ENCODE measurements around the gene SPTBN5. TPM values are rescaled to one million over a fixed set of nuclear protein-coding genes. Genes with fewer than 3 reads are reported as not detected.

SPTBN5 gene
- total and polyA plus RNA-seq, 11 donors: 0.31 to 5.6 (median 1.7) TPM

DNA sequence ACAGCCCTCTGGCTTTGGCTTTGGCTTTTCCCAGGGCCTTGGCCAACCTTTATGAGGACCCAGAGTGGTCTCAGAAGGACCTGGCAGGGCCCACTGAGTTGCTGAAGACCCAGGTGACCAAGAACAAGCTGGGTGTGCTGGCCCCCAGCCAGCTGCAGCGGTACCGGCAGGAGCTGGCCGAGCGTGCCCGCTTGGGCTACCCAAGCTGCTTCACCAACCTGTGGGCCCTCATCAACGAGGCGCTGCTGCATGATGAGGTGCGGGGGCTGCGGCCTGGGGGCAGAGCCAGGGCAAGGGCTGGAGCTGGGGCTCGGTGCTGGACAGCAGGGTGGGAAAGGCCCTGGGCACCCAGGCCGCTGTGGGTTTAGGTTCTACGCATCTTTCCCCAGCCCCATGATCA is 49.0 kb downstream of the SPTBN5 start:
- no peaks in the 10 kb centered on the region for H3K27me3 ChIP-seq
- H3K4me3 ChIP-seq: no peak overlapping the region
- H3K27ac ChIP-seq: no peak overlapping the region
- no peaks in the 10 kb centered on the region for H3K9me3 ChIP-seq
- 83 to 100% (median 89%) methylated on average over 1 to 12 of the region's 12 CpGs for WGBS, 4 donors
- intact Hi-C loops (cut with DNase I): no loop called here
- TF ChIP-seq, protein P1, sequence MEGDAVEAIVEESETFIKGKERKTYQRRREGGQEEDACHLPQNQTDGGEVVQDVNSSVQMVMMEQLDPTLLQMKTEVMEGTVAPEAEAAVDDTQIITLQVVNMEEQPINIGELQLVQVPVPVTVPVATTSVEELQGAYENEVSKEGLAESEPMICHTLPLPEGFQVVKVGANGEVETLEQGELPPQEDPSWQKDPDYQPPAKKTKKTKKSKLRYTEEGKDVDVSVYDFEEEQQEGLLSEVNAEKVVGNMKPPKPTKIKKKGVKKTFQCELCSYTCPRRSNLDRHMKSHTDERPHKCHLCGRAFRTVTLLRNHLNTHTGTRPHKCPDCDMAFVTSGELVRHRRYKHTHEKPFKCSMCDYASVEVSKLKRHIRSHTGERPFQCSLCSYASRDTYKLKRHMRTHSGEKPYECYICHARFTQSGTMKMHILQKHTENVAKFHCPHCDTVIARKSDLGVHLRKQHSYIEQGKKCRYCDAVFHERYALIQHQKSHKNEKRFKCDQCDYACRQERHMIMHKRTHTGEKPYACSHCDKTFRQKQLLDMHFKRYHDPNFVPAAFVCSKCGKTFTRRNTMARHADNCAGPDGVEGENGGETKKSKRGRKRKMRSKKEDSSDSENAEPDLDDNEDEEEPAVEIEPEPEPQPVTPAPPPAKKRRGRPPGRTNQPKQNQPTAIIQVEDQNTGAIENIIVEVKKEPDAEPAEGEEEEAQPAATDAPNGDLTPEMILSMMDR (IDR thresholded peaks at IDR 0.05): no peak
- TF ChIP-seq POLR2A (IDR thresholded peaks at IDR 0.05): no peak
- no peak for ATAC-seq
- no peaks in the 10 kb centered on the region for H3K4me1 ChIP-seq
- DNase-seq: no peak
- H3K36me3 ChIP-seq: peaks cover 0 to 85% (median 48%) of the 10 kb centered on the region in 9 donors

DNA sequence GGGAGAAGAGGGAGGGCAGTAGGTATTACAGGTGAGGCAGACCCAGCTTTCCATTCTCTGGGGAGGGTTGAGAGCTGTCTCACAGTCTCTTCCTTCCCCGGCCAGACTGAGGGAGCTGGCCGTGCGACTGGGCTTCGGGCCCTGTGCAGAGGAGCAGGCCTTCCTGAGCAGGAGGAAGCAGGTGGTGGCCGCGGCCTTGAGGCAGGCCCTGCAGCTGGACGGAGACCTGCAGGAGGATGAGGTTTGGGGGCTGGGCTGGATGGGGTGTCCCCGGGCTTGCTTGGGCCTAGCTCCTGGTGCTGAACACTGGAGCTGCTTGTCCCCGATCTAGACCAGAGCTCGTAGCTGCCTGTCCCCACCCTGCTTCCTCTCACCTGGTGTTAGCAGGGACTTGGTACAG is 50.3 kb downstream of the SPTBN5 start:
- H3K27ac ChIP-seq: no peak overlapping the region
- ATAC-seq: no peak
- no peaks in the 10 kb centered on the region for H3K27me3 ChIP-seq
- H3K9me3 ChIP-seq: no peaks in the 10 kb centered on the region
- 76 to 84% (median 79%) methylated on average over 5 to 10 of the region's 10 CpGs for WGBS, 4 donors
- intact Hi-C loops (cut with DNase I): no loop called here
- no peak for DNase-seq
- H3K4me3 ChIP-seq: no peak overlapping the region
- peaks cover 0 to 4% (median 0%) of the 10 kb centered on the region in 12 donors for H3K4me1 ChIP-seq
- peaks cover 0 to 80% (median 48%) of the 10 kb centered on the region in 9 donors for H3K36me3 ChIP-seq
- TF ChIP-seq, protein P1 (IDR thresholded peaks at IDR 0.05): no peak
- TF ChIP-seq POLR2A (IDR thresholded peaks at IDR 0.05): no peak

DNA sequence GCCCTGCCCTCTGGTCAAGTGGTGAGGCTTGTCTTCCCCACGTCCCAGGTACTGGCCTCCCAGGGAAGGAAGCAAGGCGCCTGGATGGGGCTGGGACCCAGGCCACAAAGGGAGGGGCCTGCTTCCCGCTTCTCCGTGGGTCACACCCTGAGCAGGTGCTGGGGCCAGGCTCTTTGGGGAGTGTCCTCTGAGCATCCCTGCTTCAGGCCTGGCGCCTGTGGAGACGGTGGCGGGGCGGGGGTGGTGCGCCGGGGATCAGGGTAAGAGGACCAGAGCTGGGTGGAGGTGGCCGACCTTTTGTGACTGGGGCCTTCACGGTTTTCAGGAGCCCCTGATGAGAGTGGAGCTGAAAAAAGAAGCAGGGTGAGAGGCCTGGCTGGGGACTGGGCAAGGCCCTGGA is 51.6 kb downstream of the SPTBN5 start:
- 76 to 79% (median 78%) methylated on average over 12 of the region's 12 CpGs for WGBS, 4 donors
- ATAC-seq (no peak), DNase-seq (no peak)
- H3K9me3 ChIP-seq: no peaks in the 10 kb centered on the region
- peaks cover 0 to 12% (median 0%) of the 10 kb centered on the region in 12 donors for H3K4me1 ChIP-seq
- H3K4me3 ChIP-seq: no peak overlapping the region
- intact Hi-C loops (cut with DNase I): no loop called here
- peaks cover 0 to 74% (median 38%) of the 10 kb centered on the region in 9 donors for H3K36me3 ChIP-seq
- no peak overlapping the region for H3K27ac ChIP-seq
- TF ChIP-seq, protein P1 (IDR thresholded peaks at IDR 0.05): no peak
- no peak for TF ChIP-seq POLR2A (IDR thresholded peaks at IDR 0.05)
- H3K27me3 ChIP-seq: no peaks in the 10 kb centered on the region

DNA sequence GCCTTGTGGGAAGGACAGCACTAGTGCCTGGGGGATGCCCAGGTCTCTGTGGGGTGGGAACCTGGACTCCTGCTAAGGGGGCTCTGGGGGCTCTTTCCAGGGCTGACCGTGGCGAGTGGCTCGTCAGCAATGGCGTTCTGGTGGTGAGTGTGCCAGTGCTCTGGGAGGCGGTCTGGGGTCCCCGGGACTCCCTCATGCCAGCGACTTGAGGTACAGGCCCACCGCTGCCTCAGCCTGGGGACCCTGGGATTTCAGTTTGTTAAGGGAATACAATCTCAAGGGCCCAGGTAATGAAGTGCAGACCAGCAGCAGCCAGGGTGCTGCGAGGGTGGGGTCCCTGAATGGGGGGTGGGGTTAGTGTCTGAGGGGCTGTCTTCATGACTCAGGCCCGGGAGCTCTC is 52.7 kb downstream of the SPTBN5 start:
- Histone ChIP-seq H3K4me1 (peaks cover 0 to 13% (median 0%) of the 10 kb centered on the region in 12 donors), H3K27ac (no peak overlapping the region), H3K4me3 (no peak overlapping the region), H3K36me3 (peaks cover 0 to 67% (median 32%) of the 10 kb centered on the region in 9 donors), H3K9me3 (no peaks in the 10 kb centered on the region), H3K27me3 (no peaks in the 10 kb centered on the region)
- DNase-seq (no peak), ATAC-seq (no peak)
- TF ChIP-seq POLR2A (IDR thresholded peaks at IDR 0.05): no peak
- TF ChIP-seq, protein P1 (IDR thresholded peaks at IDR 0.05): no peak
- intact Hi-C loops (cut with DNase I): no loop called here
- WGBS, 4 donors: 93 to 96% (median 94%) methylated on average over 9 to 10 of the region's 10 CpGs

Data from heart left ventricle (tissue), 16 donors.